ENCODE results near the gene ORAI2.

GRCh38 chr7:102392330-102392729 is 41.0 kb upstream of the ORAI2 start:
- TF ChIP-seq CTCF (IDR thresholded peaks at IDR 0.05; ENCODE audit: low read depth, low read length) (no peak), EZH2phosphoT487 (IDR thresholded peaks at IDR 0.05; ENCODE audit: low read depth) (no peak)

All from OCI-LY3 (cell line).